PC-9 (cell line): Measurements from ENCODE around the gene CNOT3. TPM values are rescaled to one million over a fixed set of nuclear protein-coding genes. Genes with fewer than 3 reads are reported as not detected.

Experiments used
- BruUV-seq: library from RNA; stranded (reverse); fragments of 400-500 nt; replicated peaks from 2 replicates; lab custom pipeline; 2021; lab: Mats Ljungman, UMichigan
- CTCF ChIA-PET: fragments of 300-600 bp; sonication (Branson Sonifier 250); formaldehyde crosslinking; loops from one replicate; lab custom pipeline; 2022; ENCODE audit warnings: antibody characterized with exemption; lab: Charles Lee
- POLR2A ChIA-PET: fragments of 300-600 bp; sonication (Branson Sonifier 250); formaldehyde crosslinking; loops from one replicate; lab custom pipeline; 2022; ENCODE audit warnings: antibody characterized with exemption; ENCODE audit not compliant: unreplicated experiment; lab: Charles Lee
- DNase-seq, 2 experiments: peaks; one replicate each; pipeline versions ENCODE4 v3.0.0 to v3.0.0-alpha.2; 2015 to 2022; ENCODE audit warnings: mixed read lengths in 1 of 2
- H2AFZ ChIP-seq: fragments of 200-600 bp; sonication (generic); 2 replicates; pipeline ENCODE4 v1.8.1; 2017; ENCODE audit warnings: antibody characterized with exemption
- H3F3A ChIP-seq: fragments of 200-600 bp; sonication (generic); 2 replicates; pipeline ENCODE4 v1.8.1; 2017; ENCODE audit warnings: antibody characterized with exemption, mild to moderate bottlenecking, low read depth; ENCODE audit not compliant: insufficient read depth
- H3K27ac ChIP-seq: fragments of 200-600 bp; sonication (generic); 2 replicates; pipeline ENCODE4 v1.6.1; 2016; ENCODE audit warnings: mixed run types
- H3K27me3 ChIP-seq: fragments of 200-600 bp; sonication (generic); 2 replicates; pipeline ENCODE4 v1.6.1; 2016; ENCODE audit warnings: low read depth, mixed run types; ENCODE audit not compliant: insufficient read depth
- H3K36me3 ChIP-seq: fragments of 200-600 bp; sonication (generic); 2 replicates; pipeline ENCODE4 v1.6.1; 2016; ENCODE audit warnings: low read depth, mixed run types
- H3K4me1 ChIP-seq: fragments of 200-600 bp; sonication (generic); replicated peaks from 2 replicates; pipeline ENCODE4 v1.6.1; 2016; ENCODE audit warnings: mixed run types; ENCODE audit not compliant: insufficient read depth
- H3K4me2 ChIP-seq: fragments of 200-600 bp; sonication (generic); 2 replicates; pipeline ENCODE4 v1.6.1; 2017; ENCODE audit warnings: mixed run types
- H3K4me3 ChIP-seq: fragments of 200-600 bp; sonication (generic); 2 replicates; pipeline ENCODE4 v1.6.1; 2016; ENCODE audit warnings: mixed run types
- H3K79me2 ChIP-seq: fragments of 200-600 bp; sonication (generic); 2 replicates; pipeline ENCODE4 v1.6.1; 2017; ENCODE audit warnings: low read depth, mixed run types
- H3K9me2 ChIP-seq: fragments of 200-600 bp; sonication (generic); 2 replicates; pipeline ENCODE4 v1.8.1; 2017; ENCODE audit warnings: mild to moderate bottlenecking; ENCODE audit not compliant: insufficient read depth
- H3K9me3 ChIP-seq: fragments of 200-600 bp; sonication (generic); 2 replicates; pipeline ENCODE4 v1.8.1; 2016; ENCODE audit warnings: low read depth; ENCODE audit not compliant: insufficient read depth
- H4K20me1 ChIP-seq: fragments of 200-600 bp; sonication (generic); 2 replicates; pipeline ENCODE4 v1.8.1; 2017; ENCODE audit not compliant: insufficient read depth
- EZH2 ChIP-seq: fragments of 200-600 bp; sonication (generic); IDR thresholded peaks from 2 replicates; pipeline ENCODE4 v1.8.0; 2017; ENCODE audit warnings: antibody characterized with exemption, low read depth
- intact Hi-C: fragments of 100-400 bp; cut with micrococcal nuclease; formaldehyde crosslinking; loops from one replicate; pipeline ENCODE4 v1.10.0; 2022; ENCODE audit not compliant: unreplicated experiment
- total RNA-seq: library from RNA; stranded (reverse); gene quantifications from 2 replicates; pipeline ENCODE4 v1.2.3, GENCODE V29; 2021
- TF ChIP-seq, protein P1 (sequence below): fragments of 200-600 bp; sonication (generic); conservative IDR thresholded peaks from 2 replicates; pipeline ENCODE4 v1.6.1; 2017; ENCODE audit warnings: mixed run types, antibody characterized with exemption, mild to moderate bottlenecking, moderate library complexity

The CNOT3 gene
- total RNA-seq, 1 experiment from 2014 or later: 89.1 TPM

DNA sequence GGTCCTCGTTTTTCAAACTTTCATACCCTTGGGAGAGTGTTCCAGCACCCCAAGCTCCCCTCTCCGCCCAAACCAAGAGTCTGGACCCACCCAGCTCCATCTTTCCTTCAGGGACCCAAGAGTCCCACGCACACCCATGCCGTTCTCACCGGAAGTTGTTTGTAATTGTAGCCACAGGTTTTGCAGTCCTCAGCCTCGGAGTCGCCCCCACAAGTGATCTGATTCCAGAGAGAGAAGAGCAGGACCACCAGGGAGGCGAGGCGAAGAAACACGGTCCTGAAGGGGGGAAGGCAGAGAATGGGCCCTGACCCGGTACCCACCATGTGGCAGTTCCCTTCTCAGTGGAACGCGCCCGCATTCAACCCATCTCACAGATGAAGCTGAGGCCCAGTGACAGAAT lies 25.3 kb downstream of the CNOT3 start:
- Histone ChIP-seq H3K79me2 (peaks cover 12% of the 10 kb centered on the region), H3K36me3 (no peaks in the 10 kb centered on the region), H3K4me1 (peaks cover 29% of the 10 kb centered on the region), H3K27me3 (no peaks in the 10 kb centered on the region), H3K27ac (no peak overlapping the region), H3K9me3 (no peaks in the 10 kb centered on the region), H3K4me3 (peak overlapping the region; percentile 51; the same call in 1 of the 2 replicates), H4K20me1 (peaks cover 8% of the 10 kb centered on the region; the same call in 1 of the 2 replicates), H3F3A (peaks cover 44% of the 10 kb centered on the region; the same call in 1 of the 2 replicates), H3K4me2 (peak overlapping the region; percentile 71), H2AFZ (no peak overlapping the region), H3K9me2 (no peaks in the 10 kb centered on the region)
- ChIA-PET POLR2A (no interaction called here), CTCF (no interaction called here)
- no peak for TF ChIP-seq EZH2
- TF ChIP-seq, protein P1, sequence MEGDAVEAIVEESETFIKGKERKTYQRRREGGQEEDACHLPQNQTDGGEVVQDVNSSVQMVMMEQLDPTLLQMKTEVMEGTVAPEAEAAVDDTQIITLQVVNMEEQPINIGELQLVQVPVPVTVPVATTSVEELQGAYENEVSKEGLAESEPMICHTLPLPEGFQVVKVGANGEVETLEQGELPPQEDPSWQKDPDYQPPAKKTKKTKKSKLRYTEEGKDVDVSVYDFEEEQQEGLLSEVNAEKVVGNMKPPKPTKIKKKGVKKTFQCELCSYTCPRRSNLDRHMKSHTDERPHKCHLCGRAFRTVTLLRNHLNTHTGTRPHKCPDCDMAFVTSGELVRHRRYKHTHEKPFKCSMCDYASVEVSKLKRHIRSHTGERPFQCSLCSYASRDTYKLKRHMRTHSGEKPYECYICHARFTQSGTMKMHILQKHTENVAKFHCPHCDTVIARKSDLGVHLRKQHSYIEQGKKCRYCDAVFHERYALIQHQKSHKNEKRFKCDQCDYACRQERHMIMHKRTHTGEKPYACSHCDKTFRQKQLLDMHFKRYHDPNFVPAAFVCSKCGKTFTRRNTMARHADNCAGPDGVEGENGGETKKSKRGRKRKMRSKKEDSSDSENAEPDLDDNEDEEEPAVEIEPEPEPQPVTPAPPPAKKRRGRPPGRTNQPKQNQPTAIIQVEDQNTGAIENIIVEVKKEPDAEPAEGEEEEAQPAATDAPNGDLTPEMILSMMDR: no peak
- BruUV-seq: no TSS peak
- intact Hi-C loops: loop anchor here (1.0 to 10.0 kb wide), 2 partner anchors 9 to 302 kb away; partner anchors contain the start of gene LENG9
- peak in 1 of 2 experiments; percentile 25 for DNase-seq

GRCh38 chr19:54164369-54165068 lies 27.0 kb downstream of the CNOT3 start:
- TF ChIP-seq, protein P1: no peak
- no peak for TF ChIP-seq EZH2
- CTCF ChIA-PET: no interaction called here
- H3F3A ChIP-seq: peaks cover 32% of the 10 kb centered on the region; the same call in 1 of the 2 replicates
- no peaks in the 10 kb centered on the region for H3K9me3 ChIP-seq
- H4K20me1 ChIP-seq: peaks cover 12% of the 10 kb centered on the region; the same call in 1 of the 2 replicates
- H3K79me2 ChIP-seq: no peaks in the 10 kb centered on the region
- H3K27ac ChIP-seq: no peak overlapping the region
- no TSS peak for BruUV-seq
- POLR2A ChIA-PET: interaction anchor here (0.7 kb wide), 1 partner anchor 25 kb away, joined by 3 read pairs; no protein-coding TSS in a partner anchor
- no peaks in the 10 kb centered on the region for H3K9me2 ChIP-seq
- intact Hi-C loops: loop anchor here (10.0 kb wide), 1 partner anchor 300 kb away; the partner anchor contains the start of gene LENG9
- no peak overlapping the region for H2AFZ ChIP-seq
- H3K27me3 ChIP-seq: no peaks in the 10 kb centered on the region
- peak in 1 of 2 experiments; percentile 34 for DNase-seq
- no peaks in the 10 kb centered on the region for H3K36me3 ChIP-seq
- H3K4me2 ChIP-seq: no peak overlapping the region
- peaks cover 21% of the 10 kb centered on the region for H3K4me1 ChIP-seq
- no peak overlapping the region for H3K4me3 ChIP-seq

- CTCF ChIA-PET: no interaction called here
- H3K4me1 ChIP-seq: peaks cover 21% of the 10 kb centered on the region
- intact Hi-C loops: loop anchor here (10.0 kb wide), 1 partner anchor 300 kb away; the partner anchor contains the start of gene LENG9
- no peaks in the 10 kb centered on the region for H3K27me3 ChIP-seq
- TF ChIP-seq, protein P1: no peak
- no peak overlapping the region for H3K4me3 ChIP-seq
- POLR2A ChIA-PET: interaction anchor here (0.7 kb wide), 1 partner anchor 37 kb away, joined by 4 read pairs; no protein-coding TSS in a partner anchor
- H4K20me1 ChIP-seq: peaks cover 12% of the 10 kb centered on the region; the same call in 1 of the 2 replicates
- H3K4me2 ChIP-seq: no peak overlapping the region
- H3K79me2 ChIP-seq: no peaks in the 10 kb centered on the region
- H3K9me3 ChIP-seq: no peaks in the 10 kb centered on the region
- BruUV-seq: no TSS peak
- no peaks in the 10 kb centered on the region for H3K36me3 ChIP-seq
- H3F3A ChIP-seq: peaks cover 34% of the 10 kb centered on the region; the same call in 1 of the 2 replicates
- no peak overlapping the region for H2AFZ ChIP-seq
- no peak for DNase-seq
- H3K9me2 ChIP-seq: no peaks in the 10 kb centered on the region
- H3K27ac ChIP-seq: no peak overlapping the region
Measured at GRCh38 chr19:54165222-54165621, 27.7 kb downstream of the CNOT3 start.
